ENCODE measurements around the gene SLC30A3.

SLC30A3 gene

DNA sequence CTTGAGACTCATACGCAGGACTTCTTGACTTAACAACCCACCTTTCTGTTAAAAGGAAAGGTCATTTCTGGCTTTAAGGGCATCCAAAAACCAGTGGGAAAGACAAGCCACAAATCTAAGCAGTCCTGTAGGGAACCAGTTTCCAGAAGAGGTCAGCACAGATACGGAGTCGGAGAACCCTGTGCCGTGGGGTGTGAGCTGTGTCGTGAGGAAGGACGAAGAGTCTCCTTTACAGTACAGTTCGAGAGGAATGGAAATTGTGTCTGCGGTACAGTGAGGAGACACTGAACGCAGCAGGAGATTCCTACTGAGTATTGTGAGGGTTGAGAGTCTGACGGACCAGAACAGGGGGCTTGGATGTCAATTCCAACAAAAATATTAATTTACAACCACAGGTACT, 17.7 kb downstream of the SLC30A3 start:
- H2AFZ ChIP-seq (ENCODE audit: low read length, unreplicated experiment): no peak overlapping the region
- H3K79me2 ChIP-seq (ENCODE audit: control insufficient read depth, insufficient read depth, low read length, unreplicated experiment): no peaks in the 10 kb centered on the region
- no peak overlapping the region for H3K4me3 ChIP-seq (ENCODE audit: low read depth, low read length)
- H3K4me1 ChIP-seq (ENCODE audit: control insufficient read depth, insufficient read depth, low read length, unreplicated experiment): peaks cover 11% of the 10 kb centered on the region
- H3K27me3 ChIP-seq (ENCODE audit: insufficient read depth, low read length): no peaks in the 10 kb centered on the region
- no peak overlapping the region for H3K27ac ChIP-seq (ENCODE audit: low read depth, low read length)
- H3K36me3 ChIP-seq (ENCODE audit: insufficient read depth, low read length): peaks cover 18% of the 10 kb centered on the region; the same call in 1 of the 2 replicates

DNA sequence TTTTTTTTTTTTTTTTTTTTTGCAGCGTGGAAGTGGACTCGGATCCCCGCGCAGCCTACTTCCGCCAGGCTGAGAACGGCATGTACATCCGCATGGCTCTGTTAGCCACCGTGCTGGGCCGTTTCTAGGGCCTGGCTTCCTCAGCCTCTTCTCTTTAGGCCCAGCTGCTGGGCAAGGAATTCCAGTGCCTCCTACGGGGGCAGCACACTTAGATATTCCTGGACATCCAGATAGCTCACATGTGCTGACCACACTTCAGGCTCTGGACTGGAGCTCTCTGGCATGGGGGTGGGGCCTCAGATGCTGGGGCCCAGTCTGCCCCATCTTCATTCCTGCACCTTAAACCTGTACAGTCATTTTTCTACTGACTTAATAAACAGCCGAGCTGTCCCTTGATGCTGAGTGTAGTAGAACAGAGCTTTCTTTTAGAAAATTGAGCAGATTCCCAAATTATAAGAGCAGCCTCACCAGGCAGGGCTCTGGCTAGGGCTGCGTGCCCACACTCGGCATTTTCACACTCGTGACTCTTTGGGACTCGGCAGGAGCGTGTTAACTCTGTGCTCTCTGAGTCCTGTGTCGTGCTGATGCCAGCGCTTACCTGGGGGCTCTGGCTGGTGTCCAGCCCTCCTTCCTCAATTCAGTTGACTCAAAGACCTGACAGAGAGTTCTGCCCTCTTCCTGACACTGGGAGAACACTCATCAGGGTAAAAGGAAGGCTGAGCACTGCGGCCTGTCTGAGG, 19.3 kb downstream of the SLC30A3 start:
- Histone ChIP-seq H3K36me3 (ENCODE audit: insufficient read depth, low read length) (peaks cover 18% of the 10 kb centered on the region; the same call in 1 of the 2 replicates), H3K79me2 (ENCODE audit: control insufficient read depth, insufficient read depth, low read length, unreplicated experiment) (no peaks in the 10 kb centered on the region), H3K27me3 (ENCODE audit: insufficient read depth, low read length) (no peaks in the 10 kb centered on the region), H3K4me3 (ENCODE audit: low read depth, low read length) (no peak overlapping the region), H3K4me1 (ENCODE audit: control insufficient read depth, insufficient read depth, low read length, unreplicated experiment) (no peaks in the 10 kb centered on the region), H3K27ac (ENCODE audit: low read depth, low read length) (no peak overlapping the region), H2AFZ (ENCODE audit: low read length, unreplicated experiment) (no peak overlapping the region)

DNA sequence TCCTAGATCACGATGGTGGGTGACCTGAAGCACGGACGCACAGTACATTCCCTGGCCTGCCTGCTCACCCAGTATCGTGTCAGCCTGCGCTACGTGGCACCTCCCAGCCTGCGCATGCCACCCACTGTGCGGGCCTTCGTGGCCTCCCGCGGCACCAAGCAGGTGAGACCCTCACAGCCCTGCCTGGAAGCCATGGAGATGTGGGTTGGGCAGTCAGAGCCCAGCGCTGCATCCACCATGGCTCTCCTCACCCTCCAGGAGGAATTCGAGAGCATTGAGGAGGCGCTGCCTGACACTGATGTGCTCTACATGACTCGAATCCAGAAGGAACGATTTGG, 20.3 kb downstream of the SLC30A3 start:
- H3K79me2 ChIP-seq (ENCODE audit: control insufficient read depth, insufficient read depth, low read length, unreplicated experiment): no peaks in the 10 kb centered on the region
- peaks cover 18% of the 10 kb centered on the region; the same call in 1 of the 2 replicates for H3K36me3 ChIP-seq (ENCODE audit: insufficient read depth, low read length)
- H2AFZ ChIP-seq (ENCODE audit: low read length, unreplicated experiment): no peak overlapping the region
- no peaks in the 10 kb centered on the region for H3K27me3 ChIP-seq (ENCODE audit: insufficient read depth, low read length)
- no peak overlapping the region for H3K4me3 ChIP-seq (ENCODE audit: low read depth, low read length)
- no peaks in the 10 kb centered on the region for H3K4me1 ChIP-seq (ENCODE audit: control insufficient read depth, insufficient read depth, low read length, unreplicated experiment)
- no peak overlapping the region for H3K27ac ChIP-seq (ENCODE audit: low read depth, low read length)

DNA sequence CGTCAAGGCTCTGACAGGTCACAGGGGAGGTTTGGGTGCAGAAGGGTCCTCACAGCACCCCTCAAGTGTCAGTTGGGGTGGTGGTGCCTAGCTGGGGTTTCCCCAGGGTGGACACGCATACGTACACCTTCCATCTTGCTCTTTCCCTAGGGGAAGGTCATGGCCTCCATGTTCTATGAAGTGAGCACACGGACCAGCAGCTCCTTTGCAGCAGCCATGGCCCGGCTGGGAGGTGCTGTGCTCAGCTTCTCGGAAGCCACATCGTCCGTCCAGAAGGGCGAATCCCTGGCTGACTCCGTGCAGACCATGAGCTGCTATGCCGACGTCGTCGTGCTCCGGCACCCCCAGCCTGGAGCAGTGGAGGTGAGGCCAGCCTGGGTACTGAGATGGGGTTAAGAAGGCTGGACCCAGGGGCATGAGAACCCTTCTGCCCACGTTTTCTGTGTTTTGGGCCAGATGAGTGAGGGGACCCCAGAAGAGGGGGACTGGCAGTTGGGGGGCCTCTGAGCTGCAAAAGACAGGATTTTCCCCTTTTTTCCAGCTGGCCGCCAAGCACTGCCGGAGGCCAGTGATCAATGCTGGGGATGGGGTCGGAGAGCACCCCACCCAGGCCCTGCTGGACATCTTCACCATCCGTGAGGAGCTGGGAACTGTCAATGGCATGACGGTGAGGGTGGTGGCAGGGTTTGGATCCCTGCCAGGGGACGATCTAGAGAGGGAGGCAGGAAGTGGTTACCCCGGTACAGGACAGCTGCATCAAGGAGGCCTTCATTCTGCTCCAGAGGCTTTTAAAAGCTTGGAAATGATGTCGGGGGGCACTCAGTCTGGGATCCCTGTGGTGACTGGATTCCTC, 20.9 kb downstream of the SLC30A3 start:
- Histone ChIP-seq H3K4me1 (ENCODE audit: control insufficient read depth, insufficient read depth, low read length, unreplicated experiment) (no peaks in the 10 kb centered on the region), H3K27ac (ENCODE audit: low read depth, low read length) (no peak overlapping the region), H3K4me3 (ENCODE audit: low read depth, low read length) (no peak overlapping the region), H2AFZ (ENCODE audit: low read length, unreplicated experiment) (no peak overlapping the region), H3K27me3 (ENCODE audit: insufficient read depth, low read length) (no peaks in the 10 kb centered on the region), H3K79me2 (ENCODE audit: control insufficient read depth, insufficient read depth, low read length, unreplicated experiment) (no peaks in the 10 kb centered on the region), H3K36me3 (ENCODE audit: insufficient read depth, low read length) (peaks cover 21% of the 10 kb centered on the region; the same call in 1 of the 2 replicates)

DNA sequence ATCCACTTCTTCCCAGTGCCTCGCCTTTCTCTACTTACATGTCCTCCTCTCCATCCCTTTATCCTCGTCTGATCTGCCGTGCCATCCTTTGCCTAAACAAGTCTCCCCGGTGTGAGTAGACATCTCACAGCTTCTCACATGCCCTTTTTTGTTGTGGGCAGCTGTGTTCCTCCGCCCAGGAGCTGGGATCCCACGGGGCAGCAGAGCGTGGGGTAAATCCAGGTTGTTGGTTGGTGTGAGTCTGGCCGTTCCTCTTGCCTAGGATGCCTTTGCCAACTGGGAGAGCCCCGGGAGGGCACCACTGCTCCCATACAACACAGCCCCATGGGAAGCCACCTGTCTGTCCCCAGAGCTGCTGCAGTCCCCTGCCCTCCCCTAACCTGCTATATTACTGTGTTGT, 22.4 kb downstream of the SLC30A3 start:
- H3K36me3 ChIP-seq (ENCODE audit: insufficient read depth, low read length): peaks cover 28% of the 10 kb centered on the region; the same call in 1 of the 2 replicates
- no peak overlapping the region for H2AFZ ChIP-seq (ENCODE audit: low read length, unreplicated experiment)
- H3K4me1 ChIP-seq (ENCODE audit: control insufficient read depth, insufficient read depth, low read length, unreplicated experiment): no peaks in the 10 kb centered on the region
- H3K27ac ChIP-seq (ENCODE audit: low read depth, low read length): no peak overlapping the region
- H3K4me3 ChIP-seq (ENCODE audit: low read depth, low read length): no peak overlapping the region
- H3K79me2 ChIP-seq (ENCODE audit: control insufficient read depth, insufficient read depth, low read length, unreplicated experiment): no peaks in the 10 kb centered on the region
- no peaks in the 10 kb centered on the region for H3K27me3 ChIP-seq (ENCODE audit: insufficient read depth, low read length)

DNA sequence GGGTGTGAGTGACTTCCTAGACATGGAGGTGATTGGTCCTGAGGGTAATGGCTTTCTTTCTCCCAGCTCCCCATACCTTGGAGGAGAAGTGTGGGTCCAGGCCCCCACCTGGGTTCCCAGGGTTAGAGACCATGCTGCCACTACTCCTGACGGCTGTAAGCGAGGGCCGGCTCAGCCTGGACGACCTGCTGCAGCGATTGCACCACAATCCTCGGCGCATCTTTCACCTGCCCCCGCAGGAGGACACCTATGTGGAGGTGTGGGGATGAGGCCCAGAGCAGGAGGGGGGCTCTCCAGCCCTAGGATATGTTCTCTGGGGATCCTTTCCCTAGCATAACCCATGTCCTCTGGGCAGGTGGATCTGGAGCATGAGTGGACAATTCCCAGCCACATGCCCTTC, 23.9 kb downstream of the SLC30A3 start:
- Histone ChIP-seq H3K36me3 (ENCODE audit: insufficient read depth, low read length) (peaks cover 28% of the 10 kb centered on the region; the same call in 1 of the 2 replicates), H3K27ac (ENCODE audit: low read depth, low read length) (no peak overlapping the region), H3K4me1 (ENCODE audit: control insufficient read depth, insufficient read depth, low read length, unreplicated experiment) (no peaks in the 10 kb centered on the region), H3K79me2 (ENCODE audit: control insufficient read depth, insufficient read depth, low read length, unreplicated experiment) (no peaks in the 10 kb centered on the region), H3K4me3 (ENCODE audit: low read depth, low read length) (no peak overlapping the region), H3K27me3 (ENCODE audit: insufficient read depth, low read length) (no peaks in the 10 kb centered on the region), H2AFZ (ENCODE audit: low read length, unreplicated experiment) (no peak overlapping the region)

DNA sequence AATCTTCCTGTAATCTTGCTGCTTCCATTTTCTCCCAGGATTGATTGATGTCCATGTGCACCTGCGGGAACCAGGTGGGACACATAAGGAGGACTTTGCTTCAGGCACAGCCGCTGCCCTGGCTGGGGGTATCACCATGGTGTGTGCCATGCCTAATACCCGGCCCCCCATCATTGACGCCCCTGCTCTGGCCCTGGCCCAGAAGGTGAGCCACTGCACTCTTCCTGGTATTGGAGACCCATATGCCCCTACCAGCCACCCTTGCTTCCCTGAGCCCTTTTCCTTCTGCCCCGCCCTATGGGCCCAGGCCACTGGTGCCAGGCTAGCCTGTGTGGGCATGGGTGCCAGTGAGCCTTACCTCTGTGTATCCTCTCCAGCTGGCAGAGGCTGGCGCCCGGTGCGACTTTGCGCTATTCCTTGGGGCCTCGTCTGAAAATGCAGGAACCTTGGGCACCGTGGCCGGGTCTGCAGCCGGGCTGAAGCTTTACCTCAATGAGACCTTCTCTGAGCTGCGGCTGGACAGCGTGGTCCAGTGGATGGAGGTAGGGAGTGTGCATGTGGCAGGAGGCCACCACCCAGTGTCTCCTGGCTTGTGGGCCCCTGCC, 25.4 kb downstream of the SLC30A3 start:
- H3K27me3 ChIP-seq (ENCODE audit: insufficient read depth, low read length): no peaks in the 10 kb centered on the region
- H3K27ac ChIP-seq (ENCODE audit: low read depth, low read length): no peak overlapping the region
- H3K4me1 ChIP-seq (ENCODE audit: control insufficient read depth, insufficient read depth, low read length, unreplicated experiment): no peaks in the 10 kb centered on the region
- H3K36me3 ChIP-seq (ENCODE audit: insufficient read depth, low read length): peaks cover 30% of the 10 kb centered on the region; the same call in 1 of the 2 replicates
- no peaks in the 10 kb centered on the region for H3K79me2 ChIP-seq (ENCODE audit: control insufficient read depth, insufficient read depth, low read length, unreplicated experiment)
- H2AFZ ChIP-seq (ENCODE audit: low read length, unreplicated experiment): no peak overlapping the region
- H3K4me3 ChIP-seq (ENCODE audit: low read depth, low read length): no peak overlapping the region

DNA sequence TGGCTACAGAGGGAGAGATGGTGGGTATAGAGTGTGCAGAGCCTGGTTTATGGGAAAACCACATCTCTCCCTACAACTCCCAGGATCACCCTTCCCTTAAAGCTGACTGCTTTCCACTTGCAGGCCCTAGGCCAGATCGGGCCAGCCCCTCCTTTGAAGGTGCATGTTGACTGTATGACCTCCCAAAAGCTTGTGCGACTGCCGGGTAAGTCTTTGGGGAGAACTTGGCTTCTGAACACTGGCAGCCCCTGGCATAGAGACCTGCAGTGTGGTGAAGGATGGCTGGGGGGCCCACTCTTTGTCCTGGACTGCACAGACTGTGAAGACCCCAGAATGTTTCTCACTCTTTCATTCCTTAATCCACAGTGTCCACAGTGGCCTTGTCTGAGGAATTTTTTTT, 26.2 kb downstream of the SLC30A3 start:
- Histone ChIP-seq H3K36me3 (ENCODE audit: insufficient read depth, low read length) (peaks cover 23% of the 10 kb centered on the region; the same call in 1 of the 2 replicates), H3K4me3 (ENCODE audit: low read depth, low read length) (no peak overlapping the region), H2AFZ (ENCODE audit: low read length, unreplicated experiment) (no peak overlapping the region), H3K4me1 (ENCODE audit: control insufficient read depth, insufficient read depth, low read length, unreplicated experiment) (no peaks in the 10 kb centered on the region), H3K79me2 (ENCODE audit: control insufficient read depth, insufficient read depth, low read length, unreplicated experiment) (no peaks in the 10 kb centered on the region), H3K27ac (ENCODE audit: low read depth, low read length) (no peak overlapping the region), H3K27me3 (ENCODE audit: insufficient read depth, low read length) (no peaks in the 10 kb centered on the region)

DNA sequence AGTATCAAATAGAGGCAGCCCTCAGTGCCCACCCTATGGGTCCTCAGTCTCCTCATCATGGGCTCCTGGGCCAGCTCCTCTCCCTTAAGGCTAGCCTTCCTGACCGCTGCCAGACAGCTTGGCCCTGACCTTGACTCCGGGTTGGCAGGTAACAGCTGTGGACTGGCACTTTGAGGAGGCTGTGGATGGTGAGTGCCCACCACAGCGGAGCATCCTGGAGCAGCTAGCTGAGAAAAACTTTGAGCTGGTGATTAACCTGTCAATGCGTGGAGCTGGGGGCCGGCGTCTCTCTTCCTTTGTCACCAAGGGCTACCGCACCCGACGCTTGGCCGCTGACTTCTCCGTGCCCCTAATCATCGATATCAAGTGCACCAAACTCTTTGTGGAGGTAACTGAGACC, 26.7 kb downstream of the SLC30A3 start:
- Histone ChIP-seq H2AFZ (ENCODE audit: low read length, unreplicated experiment) (no peak overlapping the region), H3K27ac (ENCODE audit: low read depth, low read length) (no peak overlapping the region), H3K4me1 (ENCODE audit: control insufficient read depth, insufficient read depth, low read length, unreplicated experiment) (no peaks in the 10 kb centered on the region), H3K27me3 (ENCODE audit: insufficient read depth, low read length) (no peaks in the 10 kb centered on the region), H3K36me3 (ENCODE audit: insufficient read depth, low read length) (peaks cover 26% of the 10 kb centered on the region; the same call in 1 of the 2 replicates), H3K79me2 (ENCODE audit: control insufficient read depth, insufficient read depth, low read length, unreplicated experiment) (no peaks in the 10 kb centered on the region), H3K4me3 (ENCODE audit: low read depth, low read length) (no peak overlapping the region)

DNA sequence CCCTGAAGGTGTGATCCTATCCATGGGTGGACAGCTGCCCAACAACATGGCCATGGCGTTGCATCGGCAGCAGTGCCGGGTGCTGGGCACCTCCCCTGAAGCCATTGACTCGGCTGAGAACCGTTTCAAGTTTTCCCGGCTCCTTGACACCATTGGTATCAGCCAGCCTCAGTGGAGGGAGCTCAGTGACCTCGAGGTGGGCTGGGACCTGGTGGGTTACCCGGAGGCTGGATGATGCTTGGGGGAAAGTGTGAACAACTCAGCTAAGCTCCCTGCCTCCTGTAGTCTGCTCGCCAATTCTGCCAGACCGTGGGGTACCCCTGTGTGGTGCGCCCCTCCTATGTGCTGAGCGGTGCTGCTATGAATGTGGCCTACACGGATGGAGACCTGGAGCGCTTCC, 29.5 kb downstream of the SLC30A3 start:
- Histone ChIP-seq H3K27me3 (ENCODE audit: insufficient read depth, low read length) (no peaks in the 10 kb centered on the region), H3K27ac (ENCODE audit: low read depth, low read length) (no peak overlapping the region), H2AFZ (ENCODE audit: low read length, unreplicated experiment) (no peak overlapping the region), H3K4me3 (ENCODE audit: low read depth, low read length) (no peak overlapping the region), H3K36me3 (ENCODE audit: insufficient read depth, low read length) (peaks cover 22% of the 10 kb centered on the region; the same call in 1 of the 2 replicates), H3K79me2 (ENCODE audit: control insufficient read depth, insufficient read depth, low read length, unreplicated experiment) (no peaks in the 10 kb centered on the region), H3K4me1 (ENCODE audit: control insufficient read depth, insufficient read depth, low read length, unreplicated experiment) (no peaks in the 10 kb centered on the region)
